Colon (tissue), 2 donors: ENCODE measurements around the gene ACSM3.
"Not testable (repeated sequence)": the region's sequence is repeated elsewhere in the genome, so short reads cannot be mapped to it uniquely, and the experiment has no call there.

Source experiments
- FAIRE-seq: peaks from 2 replicates; lab custom pipeline; 2012; peaks lifted over from hg19 to GRCh38; lab: Jason Lieb, UNC
- donor health status: control.
- donor health status: control.

ACSM3 gene

GRCh38 chr16:20760346-20760745 lies 3.5 kb upstream of the ACSM3 start:
- no peak for FAIRE-seq

- no peak for FAIRE-seq
Measured at GRCh38 chr16:20761175-20761574, 2.6 kb upstream of the ACSM3 start.

- no peak for FAIRE-seq
Measured at GRCh38 chr16:20762404-20763123, 1.2 kb upstream of the ACSM3 start.

- FAIRE-seq = not testable (repeated sequence)
Measured at GRCh38 chr16:20764448-20764847, 634 bp downstream of the ACSM3 start.

GRCh38 chr16:20765732-20766131 lies 1.9 kb downstream of the ACSM3 start:
- FAIRE-seq = no peak

GRCh38 chr16:20766294-20766693 lies 2.5 kb downstream of the ACSM3 start:
- FAIRE-seq = no peak

GRCh38 chr16:20767577-20767976 lies 3.8 kb downstream of the ACSM3 start:
- FAIRE-seq = no peak

GRCh38 chr16:20768121-20768520 lies 4.3 kb downstream of the ACSM3 start:
- no peak for FAIRE-seq

GRCh38 chr16:20768818-20769217 lies 5.0 kb downstream of the ACSM3 start:
- FAIRE-seq = no peak

GRCh38 chr16:20773679-20774078 lies 9.9 kb downstream of the ACSM3 start:
- FAIRE-seq = no peak

GRCh38 chr16:20774703-20775362 lies 11.0 kb downstream of the ACSM3 start:
- FAIRE-seq = no peak

- FAIRE-seq = no peak
Measured at GRCh38 chr16:20781697-20782096, 17.9 kb downstream of the ACSM3 start.

- FAIRE-seq = no peak
Measured at GRCh38 chr16:20782470-20782869, 18.7 kb downstream of the ACSM3 start.

- FAIRE-seq = no peak
Measured at GRCh38 chr16:20784204-20784603, 20.4 kb downstream of the ACSM3 start.

- FAIRE-seq = no peak
Measured at GRCh38 chr16:20789130-20789529, 25.3 kb downstream of the ACSM3 start.

GRCh38 chr16:20791923-20792612 lies 28.3 kb downstream of the ACSM3 start:
- no peak for FAIRE-seq

- no peak for FAIRE-seq
Measured at GRCh38 chr16:20798364-20798763, 34.5 kb downstream of the ACSM3 start.

- peak; percentile 86 for FAIRE-seq
Measured at GRCh38 chr16:20799599-20799998, 35.8 kb downstream of the ACSM3 start.

- FAIRE-seq = no peak
Measured at GRCh38 chr16:20801278-20801677, 37.5 kb downstream of the ACSM3 start.

- no peak for FAIRE-seq
Measured at GRCh38 chr16:20803192-20803560, 39.4 kb downstream of the ACSM3 start.

GRCh38 chr16:20803561-20804214 lies 39.9 kb downstream of the ACSM3 start:
- no peak for FAIRE-seq

- FAIRE-seq = not testable (repeated sequence)
Measured at GRCh38 chr16:20805684-20806167, 41.9 kb downstream of the ACSM3 start.
